GF-D8 (cell line): ENCODE measurements around the gene DCXR.
"Not testable (repeated sequence)": the region's sequence is repeated elsewhere in the genome, so short reads cannot be mapped to it uniquely, and the experiment has no call there.

Experiments used
- DNase-seq: peaks from one replicate; lab custom pipeline; 2025; lab: John Stamatoyannopoulos, UW

Gene DCXR

DNA sequence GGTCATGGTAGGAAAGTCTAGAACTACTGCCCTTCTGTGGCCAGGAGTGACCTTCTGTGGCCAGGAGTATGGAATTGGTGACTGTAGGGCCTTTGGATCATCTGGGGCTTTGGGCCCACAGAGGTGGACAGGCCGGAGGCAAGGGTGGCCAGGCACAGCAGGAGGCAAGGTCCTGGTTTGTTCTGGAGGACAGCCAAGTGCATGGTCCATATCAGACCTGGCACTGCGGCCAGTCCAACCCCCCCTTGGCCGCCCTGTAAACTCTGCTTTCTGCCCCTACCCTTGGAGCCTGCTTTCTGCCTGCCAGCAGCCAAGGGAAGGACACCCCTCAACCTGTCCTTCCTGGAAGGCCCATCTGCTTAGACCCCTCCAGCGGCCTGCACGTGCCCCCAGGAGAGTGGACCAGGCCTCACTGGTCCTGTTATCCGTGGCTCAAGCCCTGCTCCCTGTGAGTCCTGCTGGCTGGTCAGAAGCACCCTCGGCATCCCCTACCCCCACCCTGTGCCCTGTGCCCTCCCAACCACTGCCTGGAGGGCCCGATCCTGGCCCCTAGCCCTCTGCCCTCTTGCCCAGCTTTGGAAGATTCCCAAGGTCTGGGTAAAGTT, 2.3 kb upstream of the DCXR start:
- no peak for DNase-seq

DNA sequence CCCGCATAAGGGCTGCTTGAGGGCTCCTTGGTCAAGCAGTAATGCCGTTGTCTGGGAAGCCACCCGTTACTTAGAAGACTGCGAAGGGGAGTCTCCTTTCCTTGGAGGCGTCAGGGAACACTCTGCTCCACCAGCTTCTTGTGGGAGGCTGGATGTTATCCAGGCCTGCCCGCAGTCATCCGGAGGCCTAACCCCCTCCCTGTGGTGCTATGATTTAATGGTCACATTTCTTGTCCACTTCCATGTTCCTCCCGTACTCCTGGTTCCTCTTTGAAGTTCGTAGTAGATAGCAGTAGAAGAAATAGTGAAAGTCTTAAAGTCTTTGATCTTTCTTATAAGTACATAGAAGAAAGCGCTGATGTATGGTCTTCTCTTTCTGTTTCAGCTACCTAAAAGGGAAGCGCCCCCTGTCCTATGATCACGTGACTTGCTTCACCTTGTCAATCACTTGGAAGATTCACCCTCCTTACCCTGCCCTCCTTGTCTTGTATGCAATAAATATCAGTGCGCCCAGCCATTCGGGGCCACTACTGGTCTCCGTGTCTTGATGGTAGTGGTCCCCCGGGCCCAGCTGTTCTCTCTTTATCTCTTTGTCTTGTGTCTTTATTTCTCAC, 1.4 kb upstream of the DCXR start:
- DNase-seq: not testable (repeated sequence)

DNA sequence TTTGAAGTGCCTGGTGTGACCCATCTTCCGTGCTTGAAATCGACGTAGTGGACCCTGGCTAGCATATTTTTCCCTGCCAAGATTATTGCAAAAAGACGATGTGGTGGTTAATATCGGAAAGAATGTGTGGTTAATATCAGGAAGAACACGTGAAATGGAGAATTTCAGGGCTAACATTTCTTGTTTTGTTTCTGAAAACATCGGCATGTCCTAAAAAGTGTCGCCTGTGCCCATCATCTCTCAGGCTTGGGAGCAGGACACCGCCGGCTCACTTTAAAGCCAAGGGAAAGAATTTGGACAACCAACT, 345 bp upstream of the DCXR start:
- no peak for DNase-seq

DNA sequence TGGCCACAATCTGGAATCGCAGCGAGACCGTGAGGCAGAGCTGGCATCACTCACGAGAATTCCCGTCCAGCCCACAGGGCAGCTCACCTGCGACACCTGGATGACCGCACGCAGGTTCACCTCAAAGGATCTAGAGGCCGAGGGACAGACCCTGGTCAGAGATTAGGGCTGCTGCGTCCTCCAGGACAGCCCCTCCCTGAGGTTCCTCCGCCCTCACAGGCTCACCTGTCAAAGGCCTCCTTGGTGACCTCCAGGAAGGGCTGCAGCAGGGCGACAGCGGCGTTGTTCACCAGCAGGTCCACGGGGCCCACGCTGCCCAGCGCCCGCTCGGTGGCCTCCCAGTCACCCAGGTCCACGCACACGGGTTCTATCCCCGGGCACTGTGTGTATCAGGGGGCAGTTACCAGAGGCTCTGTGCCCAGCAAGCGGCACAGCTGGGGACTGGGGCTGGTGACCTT, 834 bp downstream of the DCXR start:
- no peak for DNase-seq

DNA sequence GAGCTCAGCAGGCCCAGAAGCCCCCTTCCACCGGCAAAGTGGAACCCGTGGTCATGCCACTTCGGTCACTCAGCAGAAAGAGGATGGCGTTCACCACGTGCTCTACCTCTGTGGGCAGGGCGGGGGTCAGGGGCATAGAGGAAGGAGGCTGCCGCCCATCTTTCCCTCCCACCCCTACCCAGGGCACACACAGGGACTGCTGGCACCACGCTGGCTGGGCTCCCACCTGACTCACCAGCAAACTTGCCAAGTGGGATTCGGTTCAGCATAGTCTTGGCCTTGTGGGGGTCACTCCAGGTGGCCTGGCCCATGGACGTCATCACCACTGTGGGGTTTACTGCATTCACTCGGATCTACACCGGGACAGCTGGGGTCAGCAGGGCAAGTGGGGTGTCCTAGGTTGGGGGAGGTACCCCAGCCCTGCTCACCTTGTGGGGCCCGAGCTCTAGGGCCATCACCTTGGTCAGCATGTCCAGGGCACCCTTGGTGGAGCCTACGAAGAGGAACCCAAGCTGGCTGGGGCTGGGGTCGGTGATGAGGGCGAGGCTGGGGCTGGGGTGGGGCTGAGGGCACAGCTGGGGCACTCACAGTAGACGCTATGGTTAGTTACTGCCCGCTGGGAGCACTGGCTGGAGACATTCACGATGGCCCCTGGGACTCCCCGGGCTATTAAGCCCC, 1.4 kb downstream of the DCXR start:
- no peak for DNase-seq

DNA sequence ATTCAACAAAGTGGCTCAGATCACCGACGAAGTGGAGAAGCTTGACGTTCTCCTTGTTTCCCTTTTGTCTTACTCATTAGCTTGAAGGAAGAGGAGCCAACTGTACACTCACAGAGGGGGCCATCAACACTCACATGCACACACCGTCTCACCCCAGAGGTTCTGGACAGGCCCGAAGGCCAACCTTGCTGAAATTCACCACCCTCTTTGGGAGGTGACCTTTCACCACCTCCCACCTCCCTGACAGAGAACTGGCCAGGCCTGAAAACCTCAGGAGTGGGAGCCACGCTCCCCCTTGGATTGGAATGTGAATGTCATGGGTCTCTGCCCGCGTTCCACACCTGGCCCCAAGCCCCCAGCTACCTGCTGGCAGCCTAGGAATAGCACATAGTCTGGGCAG, 2.0 kb downstream of the DCXR start:
- no peak for DNase-seq

DNA sequence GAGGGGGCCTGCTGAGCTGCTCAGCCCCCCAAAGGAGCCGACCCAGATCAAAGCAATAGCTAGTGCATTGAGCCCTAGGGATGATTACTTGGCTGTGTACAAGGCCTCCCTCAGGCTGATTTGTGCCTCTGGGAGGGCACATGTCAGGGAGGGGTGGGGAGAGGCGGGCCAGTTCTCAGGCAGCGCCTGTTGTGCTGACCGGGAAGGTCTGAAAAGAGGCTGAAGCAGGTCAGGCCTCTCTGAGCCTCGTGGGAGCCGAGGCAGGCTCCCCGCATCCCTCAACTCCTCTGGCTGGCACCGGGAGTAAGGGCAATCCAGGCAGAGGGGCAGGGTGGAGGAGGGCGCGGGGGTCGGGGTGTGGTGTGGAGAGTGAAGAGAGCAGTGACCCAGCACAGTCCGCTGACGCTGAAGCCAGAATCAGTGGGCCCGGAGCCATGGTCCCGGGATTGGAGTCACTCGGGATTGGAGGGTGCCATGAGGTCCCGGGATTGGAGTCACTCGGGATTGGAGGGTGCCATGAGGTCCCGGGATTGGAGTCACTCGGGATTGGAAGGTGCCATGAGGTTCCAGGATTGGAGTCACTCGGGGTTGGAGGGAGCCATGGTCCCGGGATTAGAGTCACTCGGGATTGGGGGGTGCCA, 3.0 kb downstream of the DCXR start:
- DNase-seq: no peak

DNA sequence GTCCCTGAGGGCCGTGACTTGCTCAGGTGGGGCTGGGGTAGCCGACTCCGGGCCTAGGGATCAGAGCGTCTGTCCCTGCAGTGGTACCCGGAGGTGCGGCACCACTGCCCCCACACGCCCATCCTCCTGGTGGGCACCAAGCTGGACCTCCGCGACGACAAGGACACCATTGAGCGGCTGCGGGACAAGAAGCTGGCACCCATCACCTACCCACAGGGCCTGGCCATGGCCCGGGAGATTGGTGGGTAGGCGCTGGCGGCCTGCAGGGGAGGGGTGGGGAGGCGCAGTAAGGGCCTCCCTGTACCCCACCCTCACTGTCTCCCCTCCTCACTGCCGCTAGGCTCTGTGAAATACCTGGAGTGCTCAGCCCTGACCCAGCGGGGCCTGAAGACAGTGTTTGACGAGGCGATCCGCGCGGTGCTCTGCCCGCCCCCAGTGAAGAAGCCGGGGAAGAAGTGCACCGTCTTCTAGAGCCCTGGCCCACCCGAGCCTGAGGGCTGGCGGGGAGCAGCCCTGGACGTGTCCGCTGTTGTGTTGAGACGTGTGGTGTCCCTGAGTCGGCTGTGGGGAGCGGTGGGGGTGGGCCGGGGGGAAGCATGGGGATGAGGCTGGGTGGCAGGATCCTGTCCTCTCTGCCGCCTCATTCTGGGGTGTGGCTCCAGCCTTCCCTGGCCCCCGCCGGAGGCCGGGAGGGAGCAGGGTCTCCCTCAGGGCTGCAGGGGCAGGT, 4.0 kb downstream of the DCXR start:
- DNase-seq: no peak

DNA sequence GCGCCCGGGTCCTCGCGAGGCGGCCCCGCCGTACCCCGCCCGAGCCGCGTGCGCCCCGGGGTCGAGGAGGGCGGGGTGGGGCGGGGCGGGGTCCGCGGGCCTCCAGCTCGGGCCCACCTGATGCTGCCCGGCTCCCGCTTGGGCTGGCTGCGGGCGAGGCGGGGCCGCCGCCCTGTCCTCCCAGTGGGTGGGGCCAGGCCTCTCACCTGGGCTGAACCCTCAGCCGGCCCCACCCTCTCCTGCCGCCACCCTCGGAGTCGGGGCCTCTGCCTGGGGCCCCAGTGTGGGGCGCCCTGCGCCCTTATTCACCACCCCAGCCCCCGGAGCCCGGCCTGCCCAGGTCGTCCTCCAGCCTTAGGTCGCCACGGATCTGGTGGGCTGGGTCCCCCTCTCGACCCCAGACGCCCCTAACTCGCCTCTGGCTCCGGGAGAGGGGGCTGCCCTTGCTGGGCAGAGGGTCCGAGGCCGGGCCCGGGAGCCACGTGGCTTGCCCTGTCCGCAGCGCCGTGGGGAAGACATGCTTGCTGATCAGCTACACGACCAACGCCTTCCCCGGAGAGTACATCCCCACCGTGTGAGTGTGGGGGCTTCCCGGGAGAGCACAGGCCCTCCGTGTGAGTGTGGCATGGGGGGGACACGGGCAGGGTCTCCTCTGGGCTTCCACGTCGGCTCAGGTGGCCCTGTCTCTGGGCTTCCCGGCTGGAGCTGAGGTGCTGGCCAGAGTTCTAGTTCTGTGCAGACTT, 5.4 kb downstream of the DCXR start:
- DNase-seq: no peak

DNA sequence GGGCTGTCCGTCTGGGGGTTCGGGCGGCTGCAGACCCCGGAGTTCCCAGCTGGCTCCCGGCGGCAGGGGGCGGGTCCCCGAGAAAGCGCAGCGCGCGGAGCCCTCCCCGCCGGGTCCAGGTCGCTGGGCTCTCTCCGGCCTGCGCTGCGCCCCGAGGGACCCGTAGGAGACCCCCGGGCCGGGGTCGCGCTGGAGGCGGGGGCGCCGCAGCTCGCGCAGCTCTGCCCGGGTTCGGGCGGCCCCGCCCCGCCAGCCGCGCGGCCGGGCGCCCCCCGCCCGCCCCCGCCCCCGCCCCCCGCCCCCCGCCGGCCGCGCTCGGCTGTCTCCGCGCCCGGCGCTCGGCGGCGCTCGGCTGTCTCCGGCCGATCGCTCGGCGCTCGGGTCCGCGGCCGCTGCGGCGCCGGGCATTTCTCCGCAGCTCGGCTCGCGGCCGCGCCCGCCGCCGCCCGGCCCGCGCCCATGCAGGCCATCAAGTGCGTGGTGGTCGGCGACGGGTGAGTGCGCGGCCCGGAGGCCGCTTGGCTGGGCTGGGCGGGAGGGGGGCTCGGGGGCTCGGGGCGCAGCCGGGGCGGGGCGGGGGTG, 6.1 kb downstream of the DCXR start, which contains the start of gene RAC3:
Gene RAC3, plus strand, starts transcription at position 376 of the 582 bp plus-strand sequence. Its CDS starts 84 bp downstream, at position 460.
- DNase-seq: no peak

DNA sequence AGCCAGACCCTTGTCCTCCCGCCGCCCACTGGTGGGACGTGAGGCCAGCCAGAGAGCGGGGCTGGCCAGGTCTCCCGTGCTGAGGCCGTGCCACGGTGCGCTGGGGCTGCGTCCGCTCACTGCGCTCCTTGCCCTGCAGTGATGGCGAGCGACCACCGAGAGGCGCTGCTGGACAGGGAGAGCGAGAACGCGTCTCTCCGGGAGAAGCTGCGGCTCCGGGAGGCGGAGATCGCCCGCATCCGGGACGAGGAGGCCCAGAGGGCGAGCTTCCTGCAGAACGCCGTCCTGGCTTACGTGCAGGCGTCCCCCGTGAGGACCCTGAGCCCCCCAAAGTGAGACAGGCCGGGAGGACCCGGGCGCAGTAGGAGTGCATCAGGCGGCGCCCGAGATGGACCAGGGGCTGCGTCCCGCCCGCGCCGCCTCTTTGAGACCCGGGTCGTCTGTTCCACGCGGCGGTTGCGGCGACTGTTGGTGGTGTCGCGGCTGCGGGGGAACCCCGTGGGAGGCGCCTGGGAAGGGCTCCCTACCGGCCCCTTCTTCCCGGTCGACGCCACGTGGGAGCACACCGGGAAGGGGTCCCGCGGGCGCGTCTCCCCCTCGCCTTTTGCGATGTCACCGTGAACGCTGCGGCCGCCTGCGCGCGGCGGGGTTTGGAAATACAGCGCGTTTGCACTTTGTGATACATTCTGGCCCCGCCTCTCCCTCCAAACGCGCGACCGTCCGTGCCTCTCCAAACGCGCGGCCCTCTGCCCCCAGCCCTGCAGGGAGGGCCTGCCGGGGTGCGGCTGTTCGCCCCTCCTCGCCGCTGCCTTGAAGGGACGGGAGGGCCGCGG, 6.8 kb downstream of the DCXR start:
- peak; percentile 59 for DNase-seq

DNA sequence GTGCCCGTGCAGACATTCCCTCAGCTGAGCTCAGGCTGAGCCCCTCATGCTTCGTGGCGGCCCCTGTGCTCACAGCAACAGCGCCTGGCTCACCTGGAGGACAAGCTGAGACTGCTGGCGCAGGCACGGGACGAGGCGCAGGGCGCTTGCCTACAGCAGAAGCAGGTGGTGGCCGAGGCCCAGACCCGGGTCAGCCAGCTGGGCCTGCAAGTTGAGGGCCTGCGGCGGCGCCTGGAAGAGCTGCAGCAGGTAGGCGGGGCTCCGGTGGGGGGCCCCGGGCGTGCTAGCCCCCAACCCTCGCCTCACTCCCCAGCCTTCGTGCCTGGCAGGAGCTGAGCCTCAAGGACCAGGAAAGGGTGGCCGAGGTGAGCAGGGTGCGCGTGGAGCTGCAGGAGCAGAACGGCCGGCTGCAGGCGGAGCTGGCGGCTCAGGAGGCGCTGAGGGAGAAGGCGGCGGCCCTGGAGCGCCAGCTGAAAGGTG, 7.5 kb downstream of the DCXR start:
- no peak for DNase-seq

DNA sequence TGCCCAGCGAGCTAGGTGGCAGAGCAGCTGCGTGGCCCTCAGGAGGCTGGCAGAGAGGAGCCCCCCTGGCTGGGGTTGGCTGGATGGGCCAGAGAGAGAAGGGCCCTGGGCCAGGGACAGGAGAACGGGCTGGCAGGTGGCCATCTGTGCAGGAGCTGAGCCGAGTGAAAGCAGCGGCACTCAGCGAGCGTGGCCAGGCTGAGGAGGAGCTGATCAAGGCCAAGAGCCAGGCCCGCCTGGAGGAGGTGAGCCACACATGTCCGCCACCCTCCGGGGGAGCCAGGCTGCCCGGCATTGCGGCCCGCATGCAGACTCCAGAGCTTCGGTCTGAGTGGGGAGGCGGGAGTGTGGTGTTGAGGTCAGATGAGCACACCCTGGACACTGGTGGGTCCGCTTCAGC, 8.1 kb downstream of the DCXR start:
- no peak for DNase-seq

DNA sequence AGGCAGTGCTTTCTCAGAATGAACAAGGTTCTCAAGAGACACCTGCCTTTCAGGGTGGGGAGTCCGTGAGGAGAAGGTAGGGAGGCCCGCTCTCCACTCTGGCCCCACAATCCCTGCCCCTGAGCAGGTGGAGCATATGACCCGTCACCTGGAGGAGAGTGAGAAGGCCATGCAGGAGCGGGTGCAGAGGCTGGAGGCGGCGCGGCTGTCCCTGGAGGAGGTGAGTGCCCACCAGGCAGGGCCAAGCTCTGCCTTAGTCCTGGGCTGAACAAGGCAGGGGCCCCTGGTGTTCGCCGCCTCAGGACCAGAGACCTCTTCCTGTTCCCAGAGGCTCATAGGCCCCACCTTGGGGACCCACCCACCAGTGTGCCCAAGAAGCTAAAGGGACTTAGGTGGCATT, 8.5 kb downstream of the DCXR start:
- DNase-seq: no peak

DNA sequence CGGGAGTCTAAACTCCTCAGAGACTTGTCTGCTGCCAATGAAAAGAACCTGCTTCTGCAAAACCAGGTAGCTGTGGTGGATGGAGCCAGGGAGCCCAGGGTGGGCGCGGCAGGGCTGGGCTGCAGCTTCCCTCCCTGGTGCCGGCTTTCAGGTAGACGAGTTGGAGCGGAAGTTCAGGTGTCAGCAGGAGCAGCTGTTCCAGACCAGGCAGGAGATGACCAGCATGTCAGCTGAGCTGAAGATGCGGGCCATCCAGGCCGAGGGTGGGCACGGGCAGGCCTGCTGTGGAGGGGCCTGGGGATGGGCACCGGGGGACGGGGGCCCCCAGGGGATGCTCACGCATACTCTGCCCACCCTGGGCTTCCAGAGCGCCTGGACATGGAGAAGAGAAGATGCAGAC, 9.3 kb downstream of the DCXR start:
- no peak for DNase-seq

DNA sequence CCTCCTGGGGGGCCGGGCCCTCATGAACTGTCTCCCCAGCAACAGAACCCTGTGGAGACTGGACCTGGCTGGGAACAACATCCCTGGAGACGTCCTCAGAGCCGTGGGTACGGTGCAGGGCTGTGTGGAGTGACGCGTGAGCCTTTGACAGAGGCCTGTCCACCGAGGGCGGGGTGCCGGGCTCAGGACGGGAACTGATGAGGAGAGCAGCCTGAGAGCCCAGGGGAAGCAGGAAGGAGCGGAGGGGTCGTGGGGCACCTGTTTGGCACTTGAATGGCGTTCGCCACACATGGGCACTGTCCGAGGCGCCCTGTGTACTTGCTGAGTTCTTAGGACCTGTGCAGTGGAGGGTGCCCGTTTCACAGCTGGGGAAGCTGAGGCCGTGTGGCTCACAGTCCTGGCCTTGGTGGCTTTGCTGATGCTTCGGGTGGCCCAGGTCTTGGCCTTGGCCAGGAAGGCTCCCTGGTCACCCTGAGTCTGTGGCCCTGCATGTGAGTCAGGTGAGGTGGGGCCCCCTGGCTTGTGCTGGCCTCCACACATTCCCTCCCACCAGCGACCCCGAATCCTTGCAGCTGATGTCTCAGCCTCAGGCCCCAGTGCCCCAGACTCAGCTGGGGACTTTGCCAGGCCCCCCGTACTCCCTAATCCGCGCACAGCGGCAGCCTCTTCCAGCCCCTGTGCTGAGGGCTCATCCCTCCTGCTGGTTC, 11.9 kb downstream of the DCXR start:
- DNase-seq: no peak

DNA sequence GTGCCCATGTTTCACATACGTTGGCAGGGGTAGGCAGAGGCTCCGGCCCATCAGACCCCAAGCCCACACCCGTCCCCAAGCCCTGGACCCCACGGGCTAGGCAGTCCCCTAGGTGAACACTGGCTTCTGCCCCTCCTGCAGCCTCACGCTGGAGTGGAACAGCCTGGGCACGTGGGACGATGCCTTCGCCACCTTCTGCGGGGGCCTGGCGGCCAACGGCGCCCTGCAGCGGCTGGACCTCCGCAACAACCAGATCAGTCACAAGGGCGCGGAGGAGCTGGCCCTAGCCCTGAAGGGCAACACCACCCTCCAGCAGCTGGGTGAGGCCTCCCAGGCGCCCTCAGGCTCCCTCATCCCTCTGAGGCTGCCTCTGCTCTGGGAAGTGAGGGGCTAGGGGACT, 12.6 kb downstream of the DCXR start:
- no peak for DNase-seq

DNA sequence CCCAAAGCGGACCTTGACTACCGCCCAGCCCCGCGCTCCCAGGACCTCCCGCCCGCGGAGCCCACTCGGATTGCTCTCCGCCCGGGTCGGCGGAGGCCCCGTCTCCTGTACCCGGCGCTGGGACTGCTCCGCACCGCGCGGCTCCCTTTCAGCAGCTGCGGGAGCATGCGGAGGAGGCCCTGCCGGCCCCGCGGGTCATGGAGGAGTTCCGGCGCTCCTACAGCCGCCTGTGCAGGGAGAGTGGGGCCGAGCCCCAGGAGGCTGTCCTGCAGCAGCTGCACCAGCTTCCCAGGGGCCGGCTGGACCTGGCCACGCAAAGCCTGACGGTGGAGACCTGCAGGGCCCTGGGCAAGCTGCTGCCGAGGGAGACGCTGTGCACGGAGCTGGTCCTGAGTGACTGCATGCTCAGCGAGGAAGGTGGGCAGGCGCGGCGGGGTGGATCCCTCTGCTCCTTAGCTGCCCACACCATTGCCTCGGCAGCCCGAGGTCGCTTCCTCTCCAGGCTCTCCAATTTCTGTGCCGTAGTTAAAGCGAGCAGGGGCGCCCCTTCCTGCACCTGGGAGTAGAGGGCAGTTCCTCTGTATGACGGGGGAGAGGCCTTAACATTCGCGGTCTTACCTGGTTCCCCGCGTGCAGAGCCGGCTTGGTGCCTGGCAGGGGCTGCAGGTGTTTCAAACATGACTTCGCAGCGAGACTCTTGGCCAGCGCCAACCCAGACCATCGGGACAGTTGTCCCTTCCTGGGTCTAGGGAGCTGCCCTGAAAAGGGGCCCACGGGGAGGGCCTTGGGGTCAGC, 13.9 kb downstream of the DCXR start:
- DNase-seq: peak; percentile 2

DNA sequence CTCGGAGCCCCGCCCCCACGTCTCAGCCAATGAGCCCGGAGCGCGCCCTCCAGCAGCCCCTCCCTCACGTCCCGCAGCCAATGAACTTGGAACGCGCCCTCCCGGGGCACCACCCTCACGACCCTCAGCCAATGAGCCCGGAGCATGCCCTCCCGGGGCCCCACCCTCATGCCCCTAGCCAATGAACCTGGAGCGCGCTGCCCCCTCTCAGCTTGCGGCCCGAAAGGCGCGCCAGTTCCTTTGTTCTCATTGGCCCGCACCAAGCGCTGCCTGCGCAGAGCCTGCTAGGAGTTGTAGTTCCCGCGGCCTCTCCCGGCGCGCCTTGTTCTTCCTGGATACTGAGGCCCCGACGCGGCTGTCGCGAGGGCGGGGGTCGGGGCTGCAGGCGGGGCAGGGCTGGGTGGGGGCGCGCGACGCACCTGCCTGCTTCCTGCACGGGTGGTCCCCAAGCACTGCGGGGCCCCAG, 14.5 kb downstream of the DCXR start, which contains the start of gene LRRC45:
Gene LRRC45, plus strand, starts transcription at position 325 of the 466 bp plus-strand sequence. CDS start 339 bp downstream, outside the sequence.
- DNase-seq: peak; percentile 98
